ENCODE data around the gene ARHGAP24. TPM values are rescaled to one million over a fixed set of nuclear protein-coding genes. Genes with fewer than 3 reads are reported as not detected.

ARHGAP24 gene
- total RNA-seq, 2 experiments from 2014 or later = 0.30 to 0.53 TPM

DNA sequence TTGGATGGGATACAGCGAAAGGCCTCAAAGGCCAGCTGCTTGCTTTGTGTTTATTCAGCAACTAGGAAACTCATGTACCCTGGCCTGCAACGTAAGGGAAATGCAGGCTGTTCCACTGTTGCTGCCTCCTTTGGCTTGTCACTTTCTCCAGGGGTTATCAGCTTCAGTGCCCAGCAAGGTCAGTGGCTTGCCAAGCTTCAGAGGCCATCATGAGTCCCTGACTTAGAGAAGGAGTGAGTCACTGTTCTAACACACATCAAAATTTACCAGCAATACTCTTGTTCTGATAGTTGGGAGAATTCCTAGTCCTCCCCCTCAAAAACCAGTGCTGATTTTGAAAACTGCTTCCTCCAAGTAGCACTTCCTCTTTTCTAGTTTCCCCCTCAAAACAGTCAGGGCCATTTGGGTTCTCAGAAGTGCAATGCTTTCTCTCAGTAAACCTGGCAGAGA is 250.8 kb downstream of the ARHGAP24 start:
- TF ChIP-seq, protein P1, sequence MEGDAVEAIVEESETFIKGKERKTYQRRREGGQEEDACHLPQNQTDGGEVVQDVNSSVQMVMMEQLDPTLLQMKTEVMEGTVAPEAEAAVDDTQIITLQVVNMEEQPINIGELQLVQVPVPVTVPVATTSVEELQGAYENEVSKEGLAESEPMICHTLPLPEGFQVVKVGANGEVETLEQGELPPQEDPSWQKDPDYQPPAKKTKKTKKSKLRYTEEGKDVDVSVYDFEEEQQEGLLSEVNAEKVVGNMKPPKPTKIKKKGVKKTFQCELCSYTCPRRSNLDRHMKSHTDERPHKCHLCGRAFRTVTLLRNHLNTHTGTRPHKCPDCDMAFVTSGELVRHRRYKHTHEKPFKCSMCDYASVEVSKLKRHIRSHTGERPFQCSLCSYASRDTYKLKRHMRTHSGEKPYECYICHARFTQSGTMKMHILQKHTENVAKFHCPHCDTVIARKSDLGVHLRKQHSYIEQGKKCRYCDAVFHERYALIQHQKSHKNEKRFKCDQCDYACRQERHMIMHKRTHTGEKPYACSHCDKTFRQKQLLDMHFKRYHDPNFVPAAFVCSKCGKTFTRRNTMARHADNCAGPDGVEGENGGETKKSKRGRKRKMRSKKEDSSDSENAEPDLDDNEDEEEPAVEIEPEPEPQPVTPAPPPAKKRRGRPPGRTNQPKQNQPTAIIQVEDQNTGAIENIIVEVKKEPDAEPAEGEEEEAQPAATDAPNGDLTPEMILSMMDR (IDR thresholded peaks at IDR 0.05) = no peak
- no peak overlapping the region for H3K4me3 ChIP-seq (ENCODE audit: low read length)
- no peaks in the 10 kb centered on the region for H3K36me3 Mint-ChIP-seq (ENCODE audit: low read depth)
- H3K9me3 ChIP-seq (ENCODE audit: control insufficient read depth in 1 of 2, insufficient read depth in 1 of 2, low read length in 2 of 2) = no peaks in the 10 kb centered on the region
- H3K9me3 Mint-ChIP-seq = no peaks in the 10 kb centered on the region
- H3K27me3 Mint-ChIP-seq = no peaks in the 10 kb centered on the region
- no peaks in the 10 kb centered on the region for H3K4me1 ChIP-seq (ENCODE audit: insufficient read depth, low read length)
- no peaks in the 10 kb centered on the region for H3K4me1 Mint-ChIP-seq (ENCODE audit: low read depth)
- no peak for ATAC-seq (ENCODE audit: poor library complexity)
- no peak overlapping the region for H3K4me3 Mint-ChIP-seq
- ChIA-PET POLR2A (no interaction called here), CTCF (no interaction called here)
- H3K27ac Mint-ChIP-seq = no peak overlapping the region
- H3K27ac ChIP-seq (ENCODE audit: low read depth in 1 of 2, low read length in 2 of 2) = no peak overlapping the region
- H3K36me3 ChIP-seq (ENCODE audit: insufficient read depth, low read length) = no peaks in the 10 kb centered on the region
- intact Hi-C loops (cut with DNase I, micrococcal nuclease) = no loop called here
- H3K27me3 ChIP-seq (ENCODE audit: control insufficient read depth in 1 of 2, insufficient read depth in 2 of 2, low read length in 2 of 2) = no peaks in the 10 kb centered on the region
- peak in 2 of 14 experiments; percentile 22 to 32 for DNase-seq

DNA sequence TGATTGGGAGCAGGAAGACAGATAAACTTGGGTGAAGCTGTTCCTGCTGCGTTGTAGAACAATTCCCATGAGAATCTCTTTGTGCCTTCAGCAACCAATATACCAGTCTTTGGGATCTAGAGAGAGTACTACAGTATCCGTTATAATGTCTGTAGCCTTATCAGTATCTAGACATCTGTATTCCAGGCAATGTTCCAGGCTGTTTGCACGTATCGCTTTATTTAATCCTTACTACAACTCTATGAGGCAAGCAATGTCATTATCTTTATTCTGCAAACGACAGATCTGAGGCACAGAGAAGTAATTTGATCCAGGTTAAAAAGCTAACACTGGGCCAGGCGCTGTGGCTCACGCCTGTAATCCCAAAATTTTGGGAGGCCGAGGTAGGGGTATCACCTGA is 251.6 kb downstream of the ARHGAP24 start:
- no peaks in the 10 kb centered on the region for H3K4me1 Mint-ChIP-seq (ENCODE audit: low read depth)
- TF ChIP-seq, protein P1 (IDR thresholded peaks at IDR 0.05) = no peak
- H3K27ac Mint-ChIP-seq = no peak overlapping the region
- no peaks in the 10 kb centered on the region for H3K36me3 Mint-ChIP-seq (ENCODE audit: low read depth)
- H3K9me3 Mint-ChIP-seq = no peaks in the 10 kb centered on the region
- Histone ChIP-seq H3K9me3 (ENCODE audit: control insufficient read depth in 1 of 2, insufficient read depth in 1 of 2, low read length in 2 of 2) (no peaks in the 10 kb centered on the region), H3K4me3 (ENCODE audit: low read length) (no peak overlapping the region), H3K27me3 (ENCODE audit: control insufficient read depth in 1 of 2, insufficient read depth in 2 of 2, low read length in 2 of 2) (no peaks in the 10 kb centered on the region), H3K4me1 (ENCODE audit: insufficient read depth, low read length) (no peaks in the 10 kb centered on the region), H3K36me3 (ENCODE audit: insufficient read depth, low read length) (no peaks in the 10 kb centered on the region), H3K27ac (ENCODE audit: low read depth in 1 of 2, low read length in 2 of 2) (no peak overlapping the region)
- POLR2A ChIA-PET = no interaction called here
- CTCF ChIA-PET = no interaction called here
- H3K4me3 Mint-ChIP-seq = no peak overlapping the region
- no peak for DNase-seq
- no peak for ATAC-seq (ENCODE audit: poor library complexity)
- no peaks in the 10 kb centered on the region for H3K27me3 Mint-ChIP-seq
- intact Hi-C loops (cut with DNase I, micrococcal nuclease) = no loop called here

DNA sequence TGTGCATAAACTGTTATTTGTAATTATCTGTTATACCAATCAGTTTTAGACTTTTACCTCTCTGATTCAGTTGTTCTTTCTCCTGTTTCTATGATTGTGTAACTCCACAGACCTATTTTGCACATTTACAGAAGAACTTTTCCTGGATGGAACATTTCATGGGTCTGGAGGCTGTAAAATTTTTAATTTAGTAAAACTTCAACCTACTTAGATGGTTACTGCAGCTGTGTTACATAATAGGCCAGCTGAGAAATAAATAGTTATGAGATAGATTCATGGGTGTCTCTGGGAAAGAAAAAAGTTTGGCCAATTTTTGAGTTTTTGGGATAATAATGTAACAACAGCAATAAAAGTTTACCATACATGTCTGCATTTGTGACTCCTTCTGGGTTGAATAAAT is 253.5 kb downstream of the ARHGAP24 start:
- H3K9me3 ChIP-seq (ENCODE audit: control insufficient read depth in 1 of 2, insufficient read depth in 1 of 2, low read length in 2 of 2) = no peaks in the 10 kb centered on the region
- Mint-ChIP-seq H3K36me3 (ENCODE audit: low read depth) (no peaks in the 10 kb centered on the region), H3K4me1 (ENCODE audit: low read depth) (no peaks in the 10 kb centered on the region), H3K4me3 (no peak overlapping the region), H3K27ac (no peak overlapping the region), H3K9me3 (no peaks in the 10 kb centered on the region), H3K27me3 (no peaks in the 10 kb centered on the region)
- DNase-seq (no peak), ATAC-seq (ENCODE audit: poor library complexity) (no peak)
- H3K27me3 ChIP-seq (ENCODE audit: control insufficient read depth in 1 of 2, insufficient read depth in 2 of 2, low read length in 2 of 2) = no peaks in the 10 kb centered on the region
- no peaks in the 10 kb centered on the region for H3K4me1 ChIP-seq (ENCODE audit: insufficient read depth, low read length)
- POLR2A ChIA-PET = no interaction called here
- H3K4me3 ChIP-seq (ENCODE audit: low read length) = no peak overlapping the region
- no peaks in the 10 kb centered on the region for H3K36me3 ChIP-seq (ENCODE audit: insufficient read depth, low read length)
- TF ChIP-seq, protein P1 (IDR thresholded peaks at IDR 0.05) = no peak
- intact Hi-C loops (cut with DNase I, micrococcal nuclease) = no loop called here
- CTCF ChIA-PET = no interaction called here
- no peak overlapping the region for H3K27ac ChIP-seq (ENCODE audit: low read depth in 1 of 2, low read length in 2 of 2)

Data from CD4-positive, alpha-beta T cell (primary cell).